ENCODE results near the gene MESP2.
A peak's percentile ranks its signal among the peaks of the same experiment; 100 is the strongest.

Gene MESP2

GRCh38 chr15:89776274-89777072 is at the start of gene MESP2:
MESP2 (plus strand) TSS chr15:89776332; CDS start chr15:89776358, 26 bp downstream.
- DNase-seq = peak in 46 of 51 donors; percentile 13 to 82 (median 56)

DNA sequence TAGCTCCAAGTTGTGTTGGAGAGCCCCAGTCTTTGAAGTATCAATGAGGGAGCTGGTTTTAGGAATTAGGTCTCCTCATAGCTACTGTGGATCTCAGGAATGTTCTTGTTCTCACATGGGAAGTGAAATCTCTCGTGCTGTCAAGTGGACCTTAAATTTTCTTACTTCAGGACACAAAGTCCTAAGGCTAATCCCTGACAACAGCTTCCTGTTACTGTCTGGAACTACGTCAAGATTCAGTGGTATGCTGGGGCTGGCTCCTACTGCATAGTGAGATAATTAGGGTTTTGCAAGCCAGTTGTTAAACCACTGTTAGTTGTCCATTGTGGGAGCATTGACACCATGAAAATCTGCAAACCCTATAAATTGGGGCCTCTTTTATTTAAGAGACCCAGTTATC is 47.9 kb upstream of the MESP2 start:
- DNase-seq = no peak

- DNase-seq = no peak
Observed at GRCh38 chr15:89731275-89731674, 44.9 kb upstream of the MESP2 start.

GRCh38 chr15:89732451-89733172 is 43.5 kb upstream of the MESP2 start:
- DNase-seq = no peak

GRCh38 chr15:89735773-89736172 is 40.4 kb upstream of the MESP2 start:
- DNase-seq = no peak

DNA sequence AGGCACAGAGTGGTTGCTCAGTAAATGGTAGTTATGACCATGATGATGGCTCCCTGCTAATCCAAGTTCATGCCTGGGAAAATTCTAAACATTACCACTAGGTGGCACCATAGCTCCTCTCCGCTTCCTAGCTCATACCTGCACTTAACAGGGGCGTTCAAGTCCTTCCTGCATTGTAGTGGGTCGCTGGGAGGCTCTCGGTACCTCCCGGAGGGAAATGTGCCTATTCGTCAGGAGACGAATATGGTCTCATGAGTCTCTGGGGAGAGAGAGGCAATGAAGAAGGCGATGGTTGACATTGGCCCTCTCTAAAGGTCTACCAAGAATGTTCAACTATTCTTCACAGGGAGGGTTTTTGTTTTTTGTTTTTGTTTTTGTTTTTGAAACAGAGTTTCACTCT is 36.0 kb upstream of the MESP2 start:
- DNase-seq = peak in 24 of 51 donors; percentile 5 to 74 (median 22)

DNA sequence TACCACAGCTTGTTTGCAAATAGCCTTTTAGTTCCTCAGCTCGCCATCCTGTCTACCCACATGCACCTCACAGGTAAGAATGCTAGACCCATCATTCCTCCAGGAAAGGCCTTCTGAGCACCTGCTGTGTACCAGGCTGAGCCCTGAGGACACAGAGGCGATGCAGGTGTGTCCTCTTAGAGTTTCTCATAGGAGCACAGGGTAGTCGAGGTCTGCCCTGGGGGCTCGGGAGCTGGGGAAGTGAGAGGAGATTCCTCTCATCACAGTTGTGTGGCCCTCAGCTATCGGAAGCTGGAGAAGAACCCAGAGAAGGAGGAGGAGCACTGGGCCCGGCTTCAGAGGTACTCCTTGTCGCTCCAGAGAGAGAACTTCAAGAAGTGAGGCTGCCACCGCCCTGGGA is 33.1 kb upstream of the MESP2 start:
- no peak for DNase-seq

DNA sequence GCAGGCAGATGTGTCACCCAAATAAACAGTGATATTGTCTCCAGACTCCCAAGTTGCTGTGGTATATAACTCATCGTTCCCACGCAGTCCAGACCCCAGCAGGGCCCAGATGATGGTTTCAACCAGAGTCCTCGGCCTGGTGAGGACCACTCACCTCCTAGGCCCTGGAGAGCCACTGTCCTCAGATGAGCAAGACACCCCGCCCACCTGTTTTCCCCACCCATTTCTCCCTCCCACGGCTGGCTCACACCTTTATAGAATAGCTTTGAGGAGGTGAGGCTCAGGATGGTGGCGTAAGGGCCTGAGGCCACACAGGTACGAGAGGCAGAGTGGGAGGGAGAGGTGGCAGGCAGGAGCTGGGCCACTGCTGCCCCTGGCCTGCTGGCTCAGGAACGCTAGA is 32.5 kb upstream of the MESP2 start:
- DNase-seq = no peak

- DNase-seq = no peak
Observed at GRCh38 chr15:89745131-89745530, 31.0 kb upstream of the MESP2 start.

DNA sequence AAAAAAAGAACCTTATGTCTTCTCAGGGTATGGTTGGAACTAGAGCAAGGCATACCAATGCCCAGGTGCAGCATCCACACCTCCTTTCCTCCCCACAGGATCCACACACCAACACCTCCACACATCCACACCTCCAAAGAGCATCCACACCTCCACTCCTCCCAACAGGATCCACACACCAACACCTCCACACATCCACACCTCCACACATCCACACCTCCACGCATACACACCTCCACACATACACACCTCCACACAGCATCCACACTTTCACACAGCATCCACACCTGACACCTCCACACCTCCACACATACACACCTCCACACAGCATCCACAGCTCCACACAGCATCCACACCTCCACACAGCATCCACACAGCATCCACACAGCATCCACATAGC is 30.4 kb upstream of the MESP2 start:
- no peak for DNase-seq

- no peak for DNase-seq
Observed at GRCh38 chr15:89746386-89746780, 29.7 kb upstream of the MESP2 start.

- DNase-seq = no peak
Observed at GRCh38 chr15:89747708-89748682, 28.1 kb upstream of the MESP2 start.

DNA sequence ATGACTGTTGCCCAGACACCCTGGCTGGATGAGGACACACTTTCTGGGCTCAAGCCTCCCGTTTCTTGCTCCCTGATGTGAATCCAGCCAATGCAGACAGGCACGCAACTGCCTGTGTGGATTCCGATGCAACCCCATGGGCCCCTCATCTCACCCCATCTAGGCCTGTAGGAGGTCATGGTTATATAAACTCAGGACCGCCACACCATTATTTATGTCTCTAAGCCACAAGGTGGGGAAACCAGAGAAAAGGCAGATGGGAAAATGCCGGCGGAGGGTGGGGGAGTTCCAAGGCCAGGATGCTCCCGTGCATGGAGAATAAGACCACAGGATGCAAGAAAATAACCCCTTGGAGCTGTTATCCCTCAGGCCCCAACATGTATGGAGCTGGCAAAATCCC is 27.1 kb upstream of the MESP2 start:
- DNase-seq = no peak

DNA sequence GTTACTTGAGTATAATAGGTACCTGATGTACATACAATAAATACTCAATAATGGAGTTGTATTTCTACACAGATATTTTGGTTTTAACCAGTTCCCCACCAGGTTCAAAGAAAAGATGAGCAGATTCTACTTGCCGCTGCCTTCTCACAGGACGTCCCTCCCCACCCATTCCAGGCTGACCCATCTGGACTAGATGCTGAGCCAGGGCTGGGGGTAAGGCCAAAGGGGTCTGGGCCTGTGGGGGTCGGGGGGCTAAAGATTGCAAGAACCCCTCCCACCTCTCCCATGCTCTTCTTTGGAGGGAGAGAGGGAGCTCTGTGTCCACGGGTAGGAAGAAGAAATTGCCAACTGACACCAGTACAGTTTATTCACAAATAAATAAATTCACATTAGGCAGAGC is 26.6 kb upstream of the MESP2 start:
- DNase-seq = no peak

- DNase-seq = peak in 14 of 51 donors; percentile 8 to 63 (median 30)
Observed at GRCh38 chr15:89749951-89750559, 26.1 kb upstream of the MESP2 start.

DNA sequence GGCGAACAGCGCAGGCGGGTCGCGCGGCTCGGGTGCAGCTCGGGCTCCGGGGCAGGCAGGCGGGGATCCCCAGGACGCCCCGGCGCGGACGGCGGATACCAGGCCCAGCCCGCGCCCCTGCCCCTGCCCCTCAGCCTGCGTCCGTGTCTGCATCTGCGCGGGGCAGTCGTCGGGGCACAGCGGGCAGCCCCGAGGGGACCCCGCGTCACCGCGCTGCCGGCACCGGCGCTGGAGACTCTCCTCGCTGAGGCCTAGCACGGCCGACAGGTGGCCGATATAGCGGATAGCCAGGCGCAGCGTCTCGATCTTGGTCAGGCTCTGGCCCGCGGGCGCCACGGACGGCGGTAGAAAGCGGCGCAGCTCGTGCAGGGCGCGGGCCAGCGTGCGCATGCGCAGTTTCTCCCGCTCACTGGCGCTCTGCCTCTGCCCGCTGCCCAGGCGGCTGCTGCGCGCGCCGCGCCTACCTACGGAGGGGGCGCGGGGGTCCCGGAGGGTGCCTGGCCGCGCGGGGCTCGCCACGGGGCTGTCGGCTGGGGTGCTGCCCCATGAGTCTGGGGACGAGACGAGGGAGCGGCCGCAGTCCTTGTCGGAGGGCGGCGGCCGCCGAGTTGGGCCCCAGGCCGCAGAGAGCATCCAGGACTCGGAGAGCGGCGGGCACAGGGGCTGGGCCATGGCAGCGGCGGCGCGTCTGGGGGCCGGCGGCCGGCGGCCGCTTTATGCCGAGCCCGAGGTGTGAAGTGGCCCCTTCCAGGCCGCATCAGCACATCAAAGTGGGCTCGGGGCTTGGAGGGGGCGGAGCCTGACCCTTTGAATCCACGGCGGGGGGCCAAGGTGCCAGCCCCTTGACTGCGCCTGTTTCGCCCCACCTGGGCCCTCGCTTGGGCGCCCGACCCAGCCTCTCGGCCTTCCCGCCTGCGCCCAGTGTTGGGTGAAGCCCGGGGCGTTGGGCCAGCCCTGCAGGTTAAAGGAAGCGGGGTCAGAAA is 25.3 kb upstream of the MESP2 start, which contains the start of gene MESP1:
TSS of gene MESP1 (minus strand) at position 690 of the 983 bp plus-strand sequence. CDS start at position 672, 18 bp downstream.
- DNase-seq = peak; percentile 6 to 93 (median 79)

DNA sequence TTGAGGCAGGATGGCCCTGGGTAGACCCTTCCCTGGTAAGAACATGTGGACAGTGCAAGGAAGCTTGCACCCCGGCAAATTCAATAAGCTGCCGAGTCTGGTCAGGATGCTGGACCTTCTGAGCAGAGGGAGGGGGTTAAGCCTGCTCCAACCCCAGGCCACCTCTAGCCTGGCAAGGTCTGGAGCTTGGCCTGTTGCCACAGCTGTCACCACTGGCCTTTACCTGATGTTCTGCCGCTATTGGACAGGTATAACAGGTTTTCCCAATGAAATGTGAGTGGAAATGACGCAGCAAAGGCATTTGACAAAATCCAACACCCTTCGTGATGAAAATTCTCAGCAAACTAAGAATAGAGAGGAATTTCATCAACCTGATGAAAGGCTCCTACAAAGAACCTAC is 24.4 kb upstream of the MESP2 start:
- no peak for DNase-seq

- DNase-seq = no peak
Observed at GRCh38 chr15:89753855-89754254, 22.3 kb upstream of the MESP2 start.

- no peak for DNase-seq
Observed at GRCh38 chr15:89754361-89755154, 21.6 kb upstream of the MESP2 start.

All from hypothalamus (tissue), 51 donors.